NB4 (cell line): Measurements from ENCODE around the gene ZNF780A.

Source experiments
- POLR2A ChIP-seq: IDR thresholded peaks from 2 replicates; pipeline ENCODE4 v1.6.1; 2011; ENCODE audit warnings: mild to moderate bottlenecking; ENCODE audit not compliant: insufficient read length; ENCODE audit errors: extremely low read depth
- TF ChIP-seq, protein P1 (sequence below): IDR thresholded peaks from one replicate; pipeline ENCODE4 v1.5.1; 2012; ENCODE audit warnings: low read depth, low read length

DNA sequence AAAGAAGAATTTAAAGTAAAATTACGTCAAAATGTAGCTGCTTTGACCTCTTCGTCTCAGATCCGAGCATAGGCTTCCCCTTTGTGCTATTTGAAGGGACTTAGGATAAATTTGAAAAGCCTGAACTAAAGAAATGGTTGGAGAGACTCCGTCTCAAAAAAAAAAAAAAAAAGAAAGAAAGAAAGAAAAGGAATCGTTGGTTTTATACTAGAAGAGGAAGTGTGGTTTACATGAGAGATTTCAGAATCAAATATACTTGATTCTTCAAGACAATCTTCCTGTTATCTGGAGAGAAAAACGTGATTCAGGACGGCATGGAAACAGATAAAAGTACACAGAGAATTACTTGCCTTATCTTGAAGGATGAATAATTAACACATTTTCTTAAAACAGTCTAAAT lies 34.2 kb downstream of the ZNF780A start:
- TF ChIP-seq, protein P1, sequence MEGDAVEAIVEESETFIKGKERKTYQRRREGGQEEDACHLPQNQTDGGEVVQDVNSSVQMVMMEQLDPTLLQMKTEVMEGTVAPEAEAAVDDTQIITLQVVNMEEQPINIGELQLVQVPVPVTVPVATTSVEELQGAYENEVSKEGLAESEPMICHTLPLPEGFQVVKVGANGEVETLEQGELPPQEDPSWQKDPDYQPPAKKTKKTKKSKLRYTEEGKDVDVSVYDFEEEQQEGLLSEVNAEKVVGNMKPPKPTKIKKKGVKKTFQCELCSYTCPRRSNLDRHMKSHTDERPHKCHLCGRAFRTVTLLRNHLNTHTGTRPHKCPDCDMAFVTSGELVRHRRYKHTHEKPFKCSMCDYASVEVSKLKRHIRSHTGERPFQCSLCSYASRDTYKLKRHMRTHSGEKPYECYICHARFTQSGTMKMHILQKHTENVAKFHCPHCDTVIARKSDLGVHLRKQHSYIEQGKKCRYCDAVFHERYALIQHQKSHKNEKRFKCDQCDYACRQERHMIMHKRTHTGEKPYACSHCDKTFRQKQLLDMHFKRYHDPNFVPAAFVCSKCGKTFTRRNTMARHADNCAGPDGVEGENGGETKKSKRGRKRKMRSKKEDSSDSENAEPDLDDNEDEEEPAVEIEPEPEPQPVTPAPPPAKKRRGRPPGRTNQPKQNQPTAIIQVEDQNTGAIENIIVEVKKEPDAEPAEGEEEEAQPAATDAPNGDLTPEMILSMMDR = no peak
- no peak for TF ChIP-seq POLR2A
